Skeletal muscle satellite cell (primary cell): ENCODE results near the gene SCTR.
A peak's percentile ranks its signal among the peaks of the same experiment; 100 is the strongest.

Source experiments
- H3K27me3 ChIP-seq: 2 replicates; pipeline ENCODE4 v1.7.0; 2013; ENCODE audit warnings: low read length; ENCODE audit not compliant: control insufficient read depth, insufficient read depth
- H3K36me3 ChIP-seq: 2 replicates; pipeline ENCODE4 v1.7.0; 2013; ENCODE audit warnings: mild to moderate bottlenecking, control low read depth, low read length; ENCODE audit not compliant: insufficient read depth
- H3K4me1 ChIP-seq: 2 replicates; pipeline ENCODE4 v1.7.0; 2013; ENCODE audit warnings: low read length; ENCODE audit not compliant: control insufficient read depth, insufficient read depth
- H3K4me2 ChIP-seq: 2 replicates; pipeline ENCODE4 v1.7.0; 2013; ENCODE audit warnings: mild to moderate bottlenecking, low read length
- H3K4me3 ChIP-seq: 2 replicates; pipeline ENCODE4 v1.7.0; 2013; ENCODE audit warnings: low read length
- H3K9ac ChIP-seq: 2 replicates; pipeline ENCODE4 v1.7.0; 2013; ENCODE audit warnings: mild to moderate bottlenecking, low read depth, low read length, moderate library complexity
- H3K9me3 ChIP-seq: replicated peaks from 2 replicates; pipeline ENCODE4 v1.7.0; 2013; ENCODE audit warnings: mild to moderate bottlenecking, control low read depth, low read length

The SCTR gene

GRCh38 chr2:119436993-119437772 lies 87.1 kb downstream of the SCTR start:
- Histone ChIP-seq H3K4me1 (peaks cover 1% of the 10 kb centered on the region), H3K27me3 (peaks cover 65% of the 10 kb centered on the region), H3K4me2 (no peak overlapping the region), H3K36me3 (no peaks in the 10 kb centered on the region), H3K9me3 (no peaks in the 10 kb centered on the region), H3K4me3 (no peak overlapping the region), H3K9ac (no peak overlapping the region)

GRCh38 chr2:119435953-119436297 lies 88.4 kb downstream of the SCTR start:
- H3K4me3 ChIP-seq: no peak overlapping the region
- H3K27me3 ChIP-seq: peaks cover 65% of the 10 kb centered on the region
- H3K36me3 ChIP-seq: no peaks in the 10 kb centered on the region
- H3K4me1 ChIP-seq: peaks cover 11% of the 10 kb centered on the region
- H3K4me2 ChIP-seq: no peak overlapping the region
- H3K9me3 ChIP-seq: no peaks in the 10 kb centered on the region
- no peak overlapping the region for H3K9ac ChIP-seq

GRCh38 chr2:119435081-119435952 lies 89.0 kb downstream of the SCTR start:
- Histone ChIP-seq H3K9ac (no peak overlapping the region), H3K36me3 (no peaks in the 10 kb centered on the region), H3K4me2 (no peak overlapping the region), H3K9me3 (no peaks in the 10 kb centered on the region), H3K4me3 (no peak overlapping the region), H3K4me1 (peaks cover 13% of the 10 kb centered on the region), H3K27me3 (peaks cover 61% of the 10 kb centered on the region)

GRCh38 chr2:119434664-119435063 lies 89.6 kb downstream of the SCTR start:
- Histone ChIP-seq H3K27me3 (peaks cover 57% of the 10 kb centered on the region), H3K4me3 (no peak overlapping the region), H3K9ac (no peak overlapping the region), H3K4me2 (no peak overlapping the region), H3K4me1 (peaks cover 13% of the 10 kb centered on the region), H3K36me3 (no peaks in the 10 kb centered on the region), H3K9me3 (no peaks in the 10 kb centered on the region)

GRCh38 chr2:119433636-119434327 lies 90.5 kb downstream of the SCTR start:
- no peak overlapping the region for H3K4me3 ChIP-seq
- H3K4me1 ChIP-seq: peaks cover 13% of the 10 kb centered on the region
- H3K9ac ChIP-seq: no peak overlapping the region
- no peak overlapping the region for H3K4me2 ChIP-seq
- no peaks in the 10 kb centered on the region for H3K36me3 ChIP-seq
- no peaks in the 10 kb centered on the region for H3K9me3 ChIP-seq
- H3K27me3 ChIP-seq: peaks cover 61% of the 10 kb centered on the region

GRCh38 chr2:119432851-119433522 lies 91.3 kb downstream of the SCTR start:
- no peak overlapping the region for H3K9ac ChIP-seq
- H3K4me2 ChIP-seq: no peak overlapping the region
- no peaks in the 10 kb centered on the region for H3K9me3 ChIP-seq
- no peak overlapping the region for H3K4me3 ChIP-seq
- peaks cover 13% of the 10 kb centered on the region for H3K4me1 ChIP-seq
- H3K36me3 ChIP-seq: no peaks in the 10 kb centered on the region
- H3K27me3 ChIP-seq: peaks cover 61% of the 10 kb centered on the region

GRCh38 chr2:119431976-119432850 lies 92.1 kb downstream of the SCTR start:
- H3K4me3 ChIP-seq: peak overlapping the region; percentile 45
- H3K27me3 ChIP-seq: peaks cover 66% of the 10 kb centered on the region
- peak overlapping the region; percentile 74 for H3K4me2 ChIP-seq
- H3K9me3 ChIP-seq: no peaks in the 10 kb centered on the region
- H3K36me3 ChIP-seq: no peaks in the 10 kb centered on the region
- peaks cover 13% of the 10 kb centered on the region for H3K4me1 ChIP-seq
- H3K9ac ChIP-seq: no peak overlapping the region

- Histone ChIP-seq H3K4me1 (peaks cover 13% of the 10 kb centered on the region), H3K27me3 (peaks cover 74% of the 10 kb centered on the region), H3K4me3 (peak within 1 kb of the TSS; percentile 72), H3K36me3 (no peaks in the 10 kb centered on the region), H3K4me2 (peak within 1 kb of the TSS; percentile 74), H3K9me3 (no peaks in the 10 kb centered on the region), H3K9ac (peak within 1 kb of the TSS; percentile 36)
Observed at GRCh38 chr2:119431155-119431975, 92.9 kb downstream of the SCTR start, which contains the start of gene TMEM37. TSS of gene TMEM37 (plus strand) at chr2:119431854. CDS start at chr2:119431904, 50 bp downstream.

- Histone ChIP-seq H3K4me3 (no peak overlapping the region), H3K27me3 (peaks cover 73% of the 10 kb centered on the region), H3K9me3 (no peaks in the 10 kb centered on the region), H3K4me2 (no peak overlapping the region), H3K36me3 (no peaks in the 10 kb centered on the region), H3K9ac (no peak overlapping the region), H3K4me1 (peaks cover 13% of the 10 kb centered on the region)
Observed at GRCh38 chr2:119430023-119430498, 94.2 kb downstream of the SCTR start.
